GM23248 (cell line): ENCODE results near the gene TOP1.

Experiments
- EZH2 ChIP-seq: fragments of 200-600 bp; sonication (generic); IDR thresholded peaks from 2 replicates; pipeline ENCODE4 v1.6.1; 2018; ENCODE audit warnings: antibody characterized with exemption, mild to moderate bottlenecking; ENCODE audit not compliant: insufficient read depth, poor library complexity, severe bottlenecking
- EZH2phosphoT487 ChIP-seq: fragments of 200-600 bp; sonication (generic); IDR thresholded peaks from 2 replicates; pipeline ENCODE4 v1.6.1; 2018; ENCODE audit warnings: antibody characterized with exemption, moderate library complexity, mild to moderate bottlenecking, low read depth; ENCODE audit not compliant: insufficient read depth

DNA sequence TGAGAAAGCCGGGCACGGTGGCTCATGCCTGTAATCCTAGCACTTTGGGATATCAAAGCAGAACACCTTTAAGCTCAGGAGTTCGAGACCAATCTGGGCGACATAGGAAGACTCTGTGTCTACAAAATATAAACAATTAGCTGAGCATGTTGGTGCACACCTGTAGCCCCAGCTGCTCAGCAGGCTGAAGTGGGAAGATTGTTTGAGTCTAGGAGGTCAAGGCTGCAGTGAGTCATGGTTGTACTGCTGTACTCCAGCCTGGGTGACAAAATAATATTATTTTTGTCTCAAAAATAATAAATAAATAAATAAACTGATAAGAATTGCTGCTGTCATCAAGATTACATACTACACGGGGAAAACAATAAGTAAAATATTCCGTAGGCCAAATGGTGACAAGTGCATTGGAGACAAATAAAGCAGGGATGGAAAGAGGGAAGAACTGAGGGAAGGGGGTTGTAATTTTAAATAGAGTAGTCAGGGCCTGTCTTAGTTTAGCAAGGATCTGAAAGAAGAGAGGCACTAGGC lies 14.0 kb upstream of the TOP1 start:
- no peak for TF ChIP-seq EZH2
- TF ChIP-seq EZH2phosphoT487: no peak
